Activated CD4-positive, alpha-beta T cell treated with anti-CD3 and anti-CD28 coated beads, Interleukin-10, Interleukin-2, amounts not matched to agents 100 ng/mL and 50 ng/mL, durations not matched to agents 16 hours and 8 hours (primary cell): ENCODE measurements around the gene DEAF1.

ENCODE experiments used
- DNase-seq: peaks from one replicate; pipeline ENCODE4 v3.0.0-alpha.2; 2020

Gene DEAF1

GRCh38 chr11:721247-721740, 26.3 kb upstream of the DEAF1 start:
- DNase-seq = no peak

- no peak for DNase-seq
Measured at GRCh38 chr11:720642-721246, 25.7 kb upstream of the DEAF1 start.

GRCh38 chr11:720017-720641, 25.1 kb upstream of the DEAF1 start:
- no peak for DNase-seq

- DNase-seq = no peak
Measured at GRCh38 chr11:719214-720016, 24.4 kb upstream of the DEAF1 start.

- no peak for DNase-seq
Measured at GRCh38 chr11:714436-714835, 19.4 kb upstream of the DEAF1 start.

- no peak for DNase-seq
Measured at GRCh38 chr11:709109-709997, 14.3 kb upstream of the DEAF1 start.

GRCh38 chr11:708511-708910, 13.5 kb upstream of the DEAF1 start:
- DNase-seq = no peak

GRCh38 chr11:707817-708420, 12.9 kb upstream of the DEAF1 start:
- no peak for DNase-seq

- DNase-seq = no peak
Measured at GRCh38 chr11:706957-707816, 12.2 kb upstream of the DEAF1 start.

GRCh38 chr11:706439-706956, 11.5 kb upstream of the DEAF1 start:
- no peak for DNase-seq

GRCh38 chr11:705646-706438, 10.8 kb upstream of the DEAF1 start, which contains the start of gene EPS8L2:
Gene EPS8L2, plus strand, starts transcription at chr11:706231. Its CDS starts 3,177 bp downstream, at chr11:709408.
- no peak for DNase-seq

GRCh38 chr11:704781-705645, 10.0 kb upstream of the DEAF1 start:
- DNase-seq = no peak

GRCh38 chr11:704228-704674, 9.2 kb upstream of the DEAF1 start:
- DNase-seq = no peak

GRCh38 chr11:703506-703905, 8.5 kb upstream of the DEAF1 start:
- DNase-seq = no peak

- DNase-seq = no peak
Measured at GRCh38 chr11:702462-703461, 7.7 kb upstream of the DEAF1 start.

GRCh38 chr11:701741-702461, 6.9 kb upstream of the DEAF1 start:
- no peak for DNase-seq

GRCh38 chr11:699753-700152, 4.7 kb upstream of the DEAF1 start:
- no peak for DNase-seq
